Activated naive CD8-positive, alpha-beta T cell treated with anti-CD3 and anti-CD28 coated beads for 36 hours (primary cell): ENCODE measurements around the gene SYNE4. TPM values are rescaled to one million over a fixed set of nuclear protein-coding genes. Genes with fewer than 3 reads are reported as not detected.

Source experiments
- DNase-seq: peaks from one replicate; pipeline ENCODE4 v3.0.0; 2021
- H3K27ac Mint-ChIP-seq: one replicate; pipeline ENCODE4 v1.8.0; 2022; ENCODE audit warnings: mild to moderate bottlenecking, moderate library complexity, mixed read lengths
- H3K27me3 Mint-ChIP-seq: one replicate; pipeline ENCODE4 v1.8.0; 2022; ENCODE audit warnings: mild to moderate bottlenecking, mixed read lengths
- H3K36me3 Mint-ChIP-seq: one replicate; pipeline ENCODE4 v1.8.0; 2021; ENCODE audit warnings: mild to moderate bottlenecking, mixed read lengths
- H3K4me1 Mint-ChIP-seq: one replicate; pipeline ENCODE4 v1.8.0; 2021; ENCODE audit warnings: mixed read lengths
- H3K4me3 Mint-ChIP-seq: one replicate; pipeline ENCODE4 v1.8.0; 2022; ENCODE audit warnings: mild to moderate bottlenecking, moderate library complexity, mixed read lengths
- H3K9me3 Mint-ChIP-seq: one replicate; pipeline ENCODE4 v1.8.0; 2022; ENCODE audit warnings: mixed read lengths
- total RNA-seq, 2 experiments: library from RNA; stranded (reverse); gene quantifications; one replicate each; pipeline ENCODE4 v1.2.3, GENCODE V29; 2021

SYNE4 gene
- total RNA-seq, 2 experiments from 2014 or later, result 0.99 to 1.8 TPM

DNA sequence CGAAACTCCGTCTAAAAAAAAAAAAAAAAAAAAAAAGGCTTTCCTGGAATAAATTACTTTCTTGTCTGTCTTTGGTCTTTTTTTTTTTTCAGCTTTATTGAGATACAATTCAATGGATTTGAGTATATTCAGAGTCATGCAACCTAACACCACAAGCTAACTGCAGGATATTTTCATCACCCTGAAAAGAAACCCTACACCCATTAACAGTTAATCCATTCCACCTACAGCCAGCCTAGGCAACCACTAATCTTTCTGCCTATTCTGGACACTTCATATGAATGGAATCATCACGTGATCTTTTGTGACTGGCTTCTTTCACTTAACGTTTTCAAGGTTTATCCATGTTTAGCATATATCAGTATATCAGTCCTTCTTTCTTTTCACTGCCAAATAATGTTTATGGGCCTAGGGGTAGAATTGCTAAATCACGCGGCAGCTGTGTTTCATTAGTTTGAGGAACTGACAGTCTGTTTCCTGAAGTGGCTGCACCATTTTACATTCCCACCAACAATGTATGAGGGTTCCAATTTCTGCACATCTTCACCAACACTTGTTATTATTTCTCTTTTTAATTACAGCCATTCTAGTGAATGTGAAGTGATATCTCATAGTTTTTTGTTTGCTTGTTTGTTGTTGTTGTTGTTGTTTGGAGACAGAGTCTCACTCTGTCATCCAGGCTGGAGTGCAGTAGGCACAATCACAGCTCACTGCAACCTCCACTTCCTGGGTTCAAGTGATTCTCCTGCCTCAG, 52.6 kb downstream of the SYNE4 start:
- peaks cover 5% of the 10 kb centered on the region for H3K27me3 Mint-ChIP-seq
- no peaks in the 10 kb centered on the region for H3K36me3 Mint-ChIP-seq
- DNase-seq, result no peak
- no peak overlapping the region for H3K4me3 Mint-ChIP-seq
- H3K9me3 Mint-ChIP-seq, result peaks cover 3% of the 10 kb centered on the region
- no peak overlapping the region for H3K27ac Mint-ChIP-seq
- peaks cover 28% of the 10 kb centered on the region for H3K4me1 Mint-ChIP-seq

Other genes starting within 250 kb of the SYNE4 start
- 10 to 100 TPM; 15.0 to 16.3 TPM for gene ARHGAP33, start 233.2 kb downstream of the SYNE4 start, total RNA-seq
- gene PRODH2, start 196.0 kb downstream of the SYNE4 start, total RNA-seq, result not detected
- under 1 TPM; 0.36 to 0.49 TPM for gene NPHS1, start 156.3 kb downstream of the SYNE4 start, total RNA-seq
- gene KIRREL2, start 151.9 kb downstream of the SYNE4 start, total RNA-seq, result 1 to 10 TPM; 2.3 to 2.4 TPM
- gene APLP1, start 140.2 kb downstream of the SYNE4 start, total RNA-seq, result under 1 TPM; 0.68 to 0.88 TPM
- gene NFKBID, start 108.3 kb downstream of the SYNE4 start, total RNA-seq, result 10 to 100 TPM; 72.2 to 73.7 TPM
- gene HCST, start 106.3 kb downstream of the SYNE4 start, total RNA-seq, result 10 to 100 TPM; 44.9 to 53.8 TPM
- not detected for gene TYROBP, start 100.5 kb downstream of the SYNE4 start, total RNA-seq
- gene LRFN3, start 72.4 kb downstream of the SYNE4 start, total RNA-seq, result 1 to 10 TPM; 5.8 to 7.1 TPM
- 10 to 100 TPM; 22.6 to 23.1 TPM for gene SDHAF1, start 13.6 kb downstream of the SYNE4 start, total RNA-seq
- gene ALKBH6, start 5.4 kb upstream of the SYNE4 start, total RNA-seq, result 10 to 100 TPM; 35.0 to 35.5 TPM
- gene CLIP3, start 24.1 kb upstream of the SYNE4 start, total RNA-seq, result under 1 TPM; 0.25 to 0.60 TPM
- gene THAP8, start 45.5 kb upstream of the SYNE4 start, total RNA-seq, result 1 to 10 TPM; 2.4 to 2.7 TPM
- gene WDR62, start 46.1 kb upstream of the SYNE4 start, total RNA-seq, result 10 to 100 TPM; 19.1 to 20.4 TPM
- gene OVOL3, start 102.3 kb upstream of the SYNE4 start, total RNA-seq, result not detected
- 10 to 100 TPM; 93.4 to 94.0 TPM for gene POLR2I, start 106.1 kb upstream of the SYNE4 start, total RNA-seq
- gene TBCB, start 106.7 kb upstream of the SYNE4 start, total RNA-seq, result 10 to 100 TPM; 89.2 to 91.1 TPM
- 100 to 1,000 TPM; 292 to 307 TPM for gene CAPNS1, start 131.3 kb upstream of the SYNE4 start, total RNA-seq
- not detected for gene COX7A1, start 143.6 kb upstream of the SYNE4 start, total RNA-seq
- 1 to 10 TPM; 1.7 to 2.1 TPM for gene ZNF565, start 205.9 kb upstream of the SYNE4 start, total RNA-seq
- 100 to 1,000 TPM; 116 to 120 TPM for gene ZNF146, start 206.3 kb upstream of the SYNE4 start, total RNA-seq